HG02973 (cell line): ENCODE results near the gene DAP3.
"Not testable (repeated sequence)": the region's sequence is repeated elsewhere in the genome, so short reads cannot be mapped to it uniquely, and the experiment has no call there.

Experiments used
- ATAC-seq: cut with Tn5 transposase; IDR thresholded peaks from one replicate; pipeline ENCODE4 v1.9.1; 2021; ENCODE audit warnings: moderate library complexity; ENCODE audit not compliant: unreplicated experiment

Gene DAP3

DNA sequence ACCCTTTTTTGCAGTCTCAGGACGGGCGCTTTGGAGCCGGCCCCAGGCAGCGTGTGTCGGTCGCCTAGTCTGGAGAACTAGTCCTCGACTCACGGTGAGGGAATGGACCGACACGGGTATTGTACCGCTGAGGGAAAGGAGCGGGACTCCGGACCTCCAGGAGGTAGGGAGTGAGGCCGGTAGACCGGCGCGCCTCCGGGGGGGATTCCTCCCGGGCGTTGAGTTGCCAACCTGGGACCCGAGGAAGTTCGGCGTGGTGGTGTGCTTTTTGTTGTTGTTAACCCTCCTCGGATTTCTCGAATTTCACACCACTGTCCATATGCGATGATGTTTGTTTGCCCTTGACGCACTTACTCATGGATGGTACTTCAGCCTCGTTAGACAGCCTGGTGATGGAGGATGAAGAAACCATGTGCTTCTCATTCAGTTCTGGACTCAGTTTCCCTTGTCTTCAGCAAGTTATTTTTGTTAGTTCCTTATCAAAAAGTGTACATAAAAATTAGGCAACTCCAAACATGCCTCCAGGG lies at the start of gene DAP3:
Gene DAP3 (plus strand): TSS at position 11 of the 527 bp plus-strand sequence. CDS start 20,689 bp downstream, outside the sequence.
- not testable (repeated sequence) for ATAC-seq

GRCh38 chr1:155640367-155640766 lies 48.5 kb upstream of the DAP3 start:
- no peak for ATAC-seq

- not testable (repeated sequence) for ATAC-seq
Observed at GRCh38 chr1:155642559-155643180, 46.2 kb upstream of the DAP3 start.

GRCh38 chr1:155643230-155643629 lies 45.7 kb upstream of the DAP3 start:
- no peak for ATAC-seq

- no peak for ATAC-seq
Observed at GRCh38 chr1:155645034-155645598, 43.8 kb upstream of the DAP3 start.

DNA sequence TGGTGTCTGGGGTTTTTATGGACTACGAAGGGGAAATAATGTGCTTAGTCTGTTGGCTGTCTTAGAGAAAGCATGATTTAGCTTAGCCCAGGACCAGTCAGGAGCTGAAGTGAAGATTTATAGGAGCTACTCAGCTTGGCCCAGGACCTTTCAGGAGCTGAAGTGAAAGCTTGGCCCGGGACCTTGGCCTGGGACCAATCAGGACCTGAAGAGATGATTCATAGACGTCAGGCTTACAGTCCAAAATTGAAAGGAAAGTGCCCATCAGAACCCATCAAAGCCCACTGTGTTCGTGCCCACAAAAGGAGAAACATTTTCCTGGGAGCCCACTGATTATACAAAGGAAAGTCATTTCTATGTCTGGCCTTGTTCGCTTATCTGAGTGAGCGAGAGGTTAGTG lies 43.2 kb upstream of the DAP3 start:
- ATAC-seq: no peak

GRCh38 chr1:155646307-155646706 lies 42.6 kb upstream of the DAP3 start:
- ATAC-seq: no peak

DNA sequence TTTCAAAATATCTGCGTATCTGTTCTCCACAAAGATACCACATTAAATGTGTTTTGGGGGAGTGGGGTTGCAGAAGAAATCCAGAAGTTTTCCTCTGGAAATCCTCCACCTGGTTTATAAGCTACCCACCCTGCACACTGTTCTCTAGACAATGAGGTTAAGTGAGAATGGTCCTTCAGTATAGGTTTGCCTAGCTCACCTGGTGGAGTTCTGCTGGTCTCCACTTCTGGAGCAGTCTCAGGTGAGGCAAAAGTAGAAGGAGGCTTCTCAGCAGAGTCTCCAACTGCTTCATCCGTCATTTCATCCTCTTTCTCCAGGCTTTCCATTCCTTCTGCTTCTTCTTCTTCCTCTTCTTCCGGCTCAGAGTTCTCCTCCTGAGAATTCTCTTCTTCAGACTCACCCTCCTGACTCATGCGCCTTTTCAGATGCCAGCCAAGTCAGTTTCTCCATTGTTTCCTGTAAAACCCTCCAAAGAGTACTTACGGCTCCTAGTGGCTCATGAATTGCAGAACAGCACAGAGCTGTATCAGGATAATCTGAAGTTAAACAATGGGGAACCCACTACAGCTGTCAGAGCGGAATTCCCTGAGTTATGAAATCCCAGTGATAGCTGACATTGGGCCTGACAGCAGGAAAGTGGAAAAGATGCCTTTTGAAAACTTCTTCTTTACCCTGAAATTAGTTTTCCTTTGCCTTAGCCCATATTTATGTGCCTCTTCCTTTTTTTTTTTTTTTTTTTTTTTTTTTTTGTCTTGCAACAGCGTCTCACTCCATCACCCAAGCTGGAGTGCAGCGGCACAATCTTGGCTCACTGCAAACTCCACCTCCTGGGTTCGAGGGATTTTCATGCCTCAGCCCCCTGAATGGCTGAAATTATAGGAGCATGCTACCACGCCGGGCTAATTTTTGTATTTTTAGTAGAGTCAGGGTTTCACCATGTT lies 40.4 kb upstream of the DAP3 start:
- ATAC-seq: no peak

GRCh38 chr1:155649676-155650075 lies 39.2 kb upstream of the DAP3 start:
- no peak for ATAC-seq

GRCh38 chr1:155650231-155650757 lies 38.6 kb upstream of the DAP3 start:
- no peak for ATAC-seq

- no peak for ATAC-seq
Observed at GRCh38 chr1:155651861-155652661, 36.8 kb upstream of the DAP3 start.

GRCh38 chr1:155652951-155653350 lies 35.9 kb upstream of the DAP3 start:
- ATAC-seq: no peak

DNA sequence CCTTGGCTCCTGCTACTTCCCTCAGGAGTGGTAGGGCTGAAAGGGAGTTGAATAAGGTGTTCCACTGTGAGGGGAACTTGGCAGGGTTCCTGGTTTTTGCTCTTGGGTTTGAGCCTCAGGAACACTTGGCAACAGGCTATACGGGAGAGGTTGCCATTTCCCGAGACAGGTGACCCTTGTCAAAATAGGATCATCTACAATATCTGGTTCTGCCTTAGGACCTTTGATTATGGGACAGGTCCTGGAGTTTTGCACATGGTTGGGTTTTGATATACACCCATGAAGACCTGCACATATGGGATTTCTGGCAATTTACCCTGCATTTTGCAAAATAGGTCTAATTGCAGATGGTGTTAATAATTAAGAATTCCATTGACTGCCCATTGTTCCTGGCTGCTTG lies 31.4 kb upstream of the DAP3 start:
- no peak for ATAC-seq

DNA sequence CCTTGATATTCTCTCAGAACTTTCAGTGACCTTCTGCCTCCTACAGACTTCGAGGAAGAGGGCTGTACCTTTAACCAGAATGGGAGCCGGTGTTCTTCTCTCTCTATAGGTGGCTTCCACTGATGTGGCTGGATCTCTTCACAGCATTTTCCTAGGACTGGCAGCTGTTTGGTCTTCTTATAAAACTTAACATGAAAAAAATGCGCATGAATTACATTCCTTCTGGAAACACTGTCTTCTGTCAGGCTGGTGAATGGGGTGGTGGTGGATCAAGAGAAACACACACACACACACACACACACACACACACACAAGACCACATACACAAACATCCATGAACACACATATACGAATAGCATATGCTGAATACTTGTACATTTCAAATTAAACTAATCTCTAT lies 27.7 kb upstream of the DAP3 start:
- ATAC-seq: not testable (repeated sequence)

- ATAC-seq: no peak
Observed at GRCh38 chr1:155669233-155670162, 19.4 kb upstream of the DAP3 start.

DNA sequence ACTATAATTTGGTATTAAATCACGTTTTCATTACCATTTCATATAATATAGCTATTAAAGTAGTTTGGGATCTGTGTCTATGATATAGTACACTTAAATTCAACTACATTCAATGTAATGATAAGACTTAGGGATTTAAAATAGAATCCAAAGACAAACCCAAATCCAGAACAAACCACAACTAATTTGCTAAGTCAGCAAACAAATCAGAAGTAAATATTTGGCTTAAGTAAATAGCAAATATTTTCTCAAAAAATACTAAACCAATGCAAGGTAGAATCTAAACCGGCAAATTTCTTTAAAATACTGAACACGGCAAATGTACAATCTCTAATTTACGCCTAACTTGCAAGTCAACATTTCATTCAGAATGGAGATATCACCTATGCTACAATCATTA lies 17.1 kb upstream of the DAP3 start:
- ATAC-seq: no peak

GRCh38 chr1:155673003-155673402 lies 15.9 kb upstream of the DAP3 start:
- no peak for ATAC-seq

DNA sequence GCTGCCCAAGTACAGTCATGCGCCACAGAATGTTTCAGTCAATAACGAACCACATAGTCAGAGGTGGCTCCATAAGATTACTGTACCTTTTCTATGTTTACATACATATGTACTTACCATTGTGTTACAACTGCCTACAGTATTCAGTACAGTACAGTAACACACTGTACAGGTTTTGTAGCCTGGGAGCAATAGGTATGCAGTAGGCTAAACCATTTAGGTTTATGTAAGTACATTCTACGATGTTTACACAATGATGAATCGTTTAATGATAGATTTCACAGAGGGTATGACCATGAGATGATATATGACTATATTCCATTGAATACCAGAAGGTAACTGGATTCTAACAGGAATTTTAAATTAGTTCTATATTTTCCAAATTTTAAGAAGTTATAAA lies 10.9 kb upstream of the DAP3 start:
- ATAC-seq: no peak

DNA sequence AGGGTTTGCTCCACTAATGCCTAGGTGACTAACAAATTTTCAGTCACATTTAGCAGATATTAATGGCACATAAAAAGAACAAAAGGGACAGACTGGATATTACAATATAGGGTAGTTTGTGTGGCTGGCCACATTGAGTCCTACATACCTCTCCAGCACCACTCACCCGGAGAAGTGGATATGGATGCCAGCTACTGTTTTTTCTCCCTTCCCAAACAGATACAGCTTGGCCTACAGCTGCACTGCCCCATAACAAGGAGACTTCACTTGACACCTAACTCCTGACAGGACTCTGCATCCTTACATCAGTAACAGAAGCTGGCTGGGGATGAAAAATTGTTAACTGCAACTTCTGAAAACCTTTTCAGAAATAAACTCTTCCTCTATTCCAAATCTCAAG lies 9.9 kb upstream of the DAP3 start:
- ATAC-seq: not testable (repeated sequence)
